ENCODE data around the gene CYP24A1. TPM values are rescaled to one million over a fixed set of nuclear protein-coding genes. Genes with fewer than 3 reads are reported as not detected.

CYP24A1 gene
- polyA plus RNA-seq, 1 of the 3 experiments (the other 2 are of a cell fraction): 8.8 TPM

GRCh38 chr20:54215157-54215789 lies 41.5 kb upstream of the CYP24A1 start:
- H3K4me2 ChIP-seq: no peak overlapping the region
- peaks cover 15% of the 10 kb centered on the region for H3F3A ChIP-seq (replicated peaks; ENCODE audit: insufficient read depth)
- CTCF ChIA-PET: interaction anchor here (2.6 to 19.4 kb wide), 2 partner anchors 16 to 115 kb away, joined by 11 to 499 read pairs; no protein-coding TSS in a partner anchor
- DNase-seq: no peak
- H3K9me2 ChIP-seq: no peaks in the 10 kb centered on the region
- H4K20me1 ChIP-seq (ENCODE audit: insufficient read depth): peaks cover 4% of the 10 kb centered on the region
- no peak overlapping the region for H2AFZ ChIP-seq (ENCODE audit: low read depth)
- POLR2A ChIA-PET: no interaction called here
- no peaks in the 10 kb centered on the region for H3K27me3 ChIP-seq (ENCODE audit: insufficient read depth)
- H3K4me3 ChIP-seq (ENCODE audit: low read depth in 2 of 2, low read length in 1 of 2): no peak overlapping the region
- H3K4me1 ChIP-seq (ENCODE audit: control insufficient read depth in 1 of 2, insufficient read depth in 2 of 2, low read depth in 1 of 2, low read length in 1 of 2): peaks cover 0 to 6% of the 10 kb centered on the region in 2 experiments; a peak in 3 of 4 replicates
- H3K36me3 ChIP-seq (replicated peaks in 1 of 2; ENCODE audit: control insufficient read depth in 1 of 2, insufficient read depth in 2 of 2, low read length in 1 of 2): peaks cover 29 to 50% of the 10 kb centered on the region in 2 experiments
- peaks cover 55% of the 10 kb centered on the region for H3K79me2 ChIP-seq (ENCODE audit: insufficient read depth)
- H3K9me3 ChIP-seq: no peaks in the 10 kb centered on the region
- peak overlapping the region; percentile 22 to 30; a peak in 3 of 4 replicates for H3K27ac ChIP-seq (ENCODE audit: low read depth in 2 of 2, low read length in 1 of 2)
- H3K9ac ChIP-seq: no peak overlapping the region
- WGBS (ENCODE audit: low lambda C conversion rate): 96% methylated on average over 3 of the region's 3 CpGs
- TF ChIP-seq SIN3A (IDR thresholded peaks at IDR 0.05; ENCODE audit: borderline replicate concordance, low read depth, low read length) (no peak), RXRA (IDR thresholded peaks at IDR 0.05; ENCODE audit: borderline replicate concordance, low read depth) (no peak), FOSL2 (IDR thresholded peaks at IDR 0.05; ENCODE audit: borderline replicate concordance, low read depth) (no peak), EP300 (IDR thresholded peaks at IDR 0.05; ENCODE audit: borderline replicate concordance in 1 of 2, low read depth in 1 of 2, low read length in 1 of 2) (no peak), POLR2AphosphoS5 (IDR thresholded peaks at IDR 0.05; ENCODE audit: low read depth, low read length) (no peak), EZH2phosphoT487 (IDR thresholded peaks at IDR 0.05; ENCODE audit: borderline replicate concordance, low read depth) (no peak), MEF2A (IDR thresholded peaks at IDR 0.05; ENCODE audit: borderline replicate concordance, low read depth) (no peak), ELF1 (IDR thresholded peaks at IDR 0.05) (no peak), IRF3 (IDR thresholded peaks at IDR 0.05; ENCODE audit: low read depth, low read length) (no peak), FOXM1 (IDR thresholded peaks at IDR 0.05; ENCODE audit: low read depth) (no peak), TAF1 (IDR thresholded peaks at IDR 0.05; ENCODE audit: borderline replicate concordance, low read depth, low read length) (no peak), NRF1 (IDR thresholded peaks at IDR 0.05; ENCODE audit: low read depth, low read length) (no peak), NFIC (IDR thresholded peaks at IDR 0.05; ENCODE audit: borderline replicate concordance) (no peak), TCF12 (IDR thresholded peaks at IDR 0.05) (no peak), FOXJ3 (CRISPR knock-in tag; IDR thresholded peaks at IDR 0.05) (no peak), PBX3 (IDR thresholded peaks at IDR 0.05) (no peak), USF2 (IDR thresholded peaks at IDR 0.05; ENCODE audit: borderline replicate concordance, low read depth, low read length) (no peak)

All from SK-N-SH (cell line).